NCI-H524 treated with DMSO at 0.1 percent for 48 hours (cell line): ENCODE data around the gene METTL9.
A peak's percentile ranks its signal among the peaks of the same experiment; 100 is the strongest.
"Not testable (repeated sequence)": the region's sequence is repeated elsewhere in the genome, so short reads cannot be mapped to it uniquely, and the experiment has no call there.

Source experiments
- DNase-seq: peaks from one replicate; lab custom pipeline; 2025; lab: John Stamatoyannopoulos, UW

Gene METTL9

GRCh38 chr16:21599122-21600030 is at the start of gene METTL9:
Gene METTL9, plus strand, starts transcription at chr16:21599577. Its CDS starts 157 bp downstream, at chr16:21599734.
- peak; percentile 82 for DNase-seq

- not testable (repeated sequence) for DNase-seq
These were observed 49.4 kb upstream of the METTL9 start for GRCh38 chr16:21549975-21550374.

- not testable (repeated sequence) for DNase-seq
These were observed 48.9 kb upstream of the METTL9 start for GRCh38 chr16:21550435-21550834.

GRCh38 chr16:21551076-21551475 is 48.3 kb upstream of the METTL9 start:
- DNase-seq = not testable (repeated sequence)

- not testable (repeated sequence) for DNase-seq
These were observed 47.8 kb upstream of the METTL9 start for GRCh38 chr16:21551600-21551999.

- not testable (repeated sequence) for DNase-seq
These were observed 45.7 kb upstream of the METTL9 start for GRCh38 chr16:21553481-21554296.

- DNase-seq = peak; percentile 34
These were observed 44.4 kb upstream of the METTL9 start for GRCh38 chr16:21554795-21555585.

- not testable (repeated sequence) for DNase-seq
These were observed 43.8 kb upstream of the METTL9 start for GRCh38 chr16:21555621-21556020.

- DNase-seq = not testable (repeated sequence)
These were observed 43.3 kb upstream of the METTL9 start for GRCh38 chr16:21556026-21556595.

- not testable (repeated sequence) for DNase-seq
These were observed 42.6 kb upstream of the METTL9 start for GRCh38 chr16:21556651-21557241.

GRCh38 chr16:21560462-21560861 is 38.9 kb upstream of the METTL9 start:
- DNase-seq = no peak

GRCh38 chr16:21563676-21564075 is 35.7 kb upstream of the METTL9 start:
- DNase-seq = no peak

- DNase-seq = not testable (repeated sequence)
These were observed 35.0 kb upstream of the METTL9 start for GRCh38 chr16:21564367-21564766.

GRCh38 chr16:21565507-21565860 is 33.9 kb upstream of the METTL9 start:
- no peak for DNase-seq

- DNase-seq = no peak
These were observed 33.3 kb upstream of the METTL9 start for GRCh38 chr16:21565861-21566669.

- DNase-seq = no peak
These were observed 32.4 kb upstream of the METTL9 start for GRCh38 chr16:21566891-21567414.

GRCh38 chr16:21567496-21567895 is 31.9 kb upstream of the METTL9 start:
- DNase-seq = not testable (repeated sequence)

- no peak for DNase-seq
These were observed 30.7 kb upstream of the METTL9 start for GRCh38 chr16:21568502-21569189.

GRCh38 chr16:21570676-21571017 is 28.7 kb upstream of the METTL9 start:
- no peak for DNase-seq

- DNase-seq = not testable (repeated sequence)
These were observed 25.9 kb upstream of the METTL9 start for GRCh38 chr16:21573506-21573905.
